ENCODE results near the gene CROT.

Gene CROT

GRCh38 chr7:87342231-87342630 is 3.2 kb upstream of the CROT start:
- DNase-seq: no peak

GRCh38 chr7:87344446-87344845 is 1.0 kb upstream of the CROT start:
- no peak for DNase-seq

- DNase-seq: no peak
These were observed 503 bp downstream of the CROT start for GRCh38 chr7:87345962-87346371.

GRCh38 chr7:87347207-87347606 is 1.7 kb downstream of the CROT start:
- DNase-seq: no peak

GRCh38 chr7:87347664-87348063 is 2.2 kb downstream of the CROT start:
- DNase-seq: no peak

GRCh38 chr7:87354749-87355148 is 9.3 kb downstream of the CROT start:
- DNase-seq: no peak

GRCh38 chr7:87356448-87356847 is 11.0 kb downstream of the CROT start:
- no peak for DNase-seq

- no peak for DNase-seq
These were observed 13.9 kb downstream of the CROT start for GRCh38 chr7:87359366-87359765.

GRCh38 chr7:87361320-87361719 is 15.9 kb downstream of the CROT start:
- DNase-seq: no peak

GRCh38 chr7:87363342-87363741 is 17.9 kb downstream of the CROT start:
- DNase-seq: no peak

GRCh38 chr7:87364246-87364645 is 18.8 kb downstream of the CROT start:
- no peak for DNase-seq

GRCh38 chr7:87369216-87369615 is 23.8 kb downstream of the CROT start:
- DNase-seq: no peak

GRCh38 chr7:87370660-87371180 is 25.3 kb downstream of the CROT start:
- no peak for DNase-seq

- no peak for DNase-seq
These were observed 30.4 kb downstream of the CROT start for GRCh38 chr7:87375662-87376435.

GRCh38 chr7:87380905-87381304 is 35.4 kb downstream of the CROT start:
- no peak for DNase-seq

- no peak for DNase-seq
These were observed 45.7 kb downstream of the CROT start for GRCh38 chr7:87391020-87391701.

- no peak for DNase-seq
These were observed 50.1 kb downstream of the CROT start for GRCh38 chr7:87395442-87396020.

GRCh38 chr7:87398446-87398845 is 53.0 kb downstream of the CROT start:
- DNase-seq: peak; percentile 4

GRCh38 chr7:87404674-87405073 is 59.2 kb downstream of the CROT start:
- no peak for DNase-seq

GRCh38 chr7:87411186-87411585 is 65.7 kb downstream of the CROT start:
- no peak for DNase-seq

GRCh38 chr7:87413029-87413428 is 67.6 kb downstream of the CROT start:
- DNase-seq: no peak

GRCh38 chr7:87413951-87414793 is 68.7 kb downstream of the CROT start:
- DNase-seq: peak; percentile 53

- no peak for DNase-seq
These were observed 69.3 kb downstream of the CROT start for GRCh38 chr7:87414794-87415188.
